Glutamatergic neuron (in vitro differentiated cells): ENCODE results near the gene EXOC3L1. TPM values are rescaled to one million over a fixed set of nuclear protein-coding genes. Genes with fewer than 3 reads are reported as not detected.

Experiments
- DNase-seq: peaks from one replicate; pipeline ENCODE4 v3.0.0; 2022
- H3K27ac Mint-ChIP-seq: one replicate; pipeline ENCODE4 v1.8.0; 2020; ENCODE audit warnings: mild to moderate bottlenecking, mixed read lengths, inconsistent platforms; ENCODE audit not compliant: unreplicated experiment
- H3K27me3 Mint-ChIP-seq: one replicate; pipeline ENCODE4 v1.8.0; 2020; ENCODE audit warnings: mild to moderate bottlenecking, moderate library complexity, mixed read lengths, inconsistent platforms; ENCODE audit not compliant: unreplicated experiment
- H3K36me3 Mint-ChIP-seq: one replicate; pipeline ENCODE4 v1.8.0; 2020; ENCODE audit warnings: mild to moderate bottlenecking, mixed read lengths, inconsistent platforms; ENCODE audit not compliant: unreplicated experiment
- H3K4me1 Mint-ChIP-seq: one replicate; pipeline ENCODE4 v1.8.0; 2020; ENCODE audit warnings: mild to moderate bottlenecking, low read depth, mixed read lengths, inconsistent platforms; ENCODE audit not compliant: unreplicated experiment
- H3K4me3 Mint-ChIP-seq: one replicate; pipeline ENCODE4 v1.8.0; 2020; ENCODE audit warnings: mild to moderate bottlenecking, mixed read lengths, inconsistent platforms; ENCODE audit not compliant: unreplicated experiment
- H3K9me3 Mint-ChIP-seq: one replicate; pipeline ENCODE4 v1.8.0; 2020; ENCODE audit warnings: mild to moderate bottlenecking, moderate library complexity, mixed read lengths, inconsistent platforms; ENCODE audit not compliant: unreplicated experiment
- CTCF ChIP-seq: fragments of 200-600 bp; sonication (generic); IDR thresholded peaks from one replicate; pipeline ENCODE4 v1.5.0; 2021; ENCODE audit not compliant: partially characterized antibody, unreplicated experiment
- total RNA-seq: library from RNA; stranded (reverse); fragmentation: NEBNext Ultra II Directional; extraction: Animal tissue kit (Norgen Biotek cat#: 25700); gene quantifications from one replicate; pipeline ENCODE4 v1.2.1, GENCODE V29; 2021; ENCODE audit not compliant: unreplicated experiment

EXOC3L1 gene
- total RNA-seq, 1 donor from 2014 or later: 3.6 TPM

GRCh38 chr16:67173808-67174705 is 15.9 kb downstream of the EXOC3L1 start:
- peak; percentile 86 for DNase-seq
- peak overlapping the region; percentile 95 for H3K4me3 Mint-ChIP-seq
- H3K4me1 Mint-ChIP-seq: peaks cover 18% of the 10 kb centered on the region
- peaks cover 16% of the 10 kb centered on the region for H3K9me3 Mint-ChIP-seq
- H3K36me3 Mint-ChIP-seq: peaks cover 5% of the 10 kb centered on the region
- no peak for TF ChIP-seq CTCF
- peak overlapping the region; percentile 89 for H3K27ac Mint-ChIP-seq
- H3K27me3 Mint-ChIP-seq: peaks cover 35% of the 10 kb centered on the region

- peaks cover 7% of the 10 kb centered on the region for H3K36me3 Mint-ChIP-seq
- H3K9me3 Mint-ChIP-seq: peaks cover 17% of the 10 kb centered on the region
- H3K4me3 Mint-ChIP-seq: peak overlapping the region; percentile 95
- peak overlapping the region; percentile 89 for H3K27ac Mint-ChIP-seq
- peaks cover 30% of the 10 kb centered on the region for H3K27me3 Mint-ChIP-seq
- TF ChIP-seq CTCF: no peak
- peaks cover 12% of the 10 kb centered on the region for H3K4me1 Mint-ChIP-seq
- DNase-seq: no peak
Observed at GRCh38 chr16:67173323-67173722, 16.6 kb downstream of the EXOC3L1 start.

GRCh38 chr16:67170949-67171649 is 18.8 kb downstream of the EXOC3L1 start:
- peak overlapping the region; percentile 2 for H3K27ac Mint-ChIP-seq
- H3K4me1 Mint-ChIP-seq: peaks cover 11% of the 10 kb centered on the region
- DNase-seq: no peak
- TF ChIP-seq CTCF: no peak
- H3K27me3 Mint-ChIP-seq: peaks cover 32% of the 10 kb centered on the region
- peaks cover 9% of the 10 kb centered on the region for H3K9me3 Mint-ChIP-seq
- peak overlapping the region; percentile 78 for H3K4me3 Mint-ChIP-seq
- H3K36me3 Mint-ChIP-seq: peaks cover 5% of the 10 kb centered on the region

GRCh38 chr16:67170168-67170948 is 19.6 kb downstream of the EXOC3L1 start, which contains the start of gene NOL3:
Gene NOL3 (plus strand): TSS chr16:67170538.
- peaks cover 9% of the 10 kb centered on the region for H3K4me1 Mint-ChIP-seq
- peak within 1 kb of the TSS; percentile 59 for H3K27ac Mint-ChIP-seq
- H3K9me3 Mint-ChIP-seq: peaks cover 7% of the 10 kb centered on the region
- H3K4me3 Mint-ChIP-seq: peak within 1 kb of the TSS; percentile 88
- TF ChIP-seq CTCF: no peak
- H3K36me3 Mint-ChIP-seq: peaks cover 5% of the 10 kb centered on the region
- peaks cover 30% of the 10 kb centered on the region for H3K27me3 Mint-ChIP-seq
- peak; percentile 70 for DNase-seq
